ENCODE data around the gene PIM2.

- TF ChIP-seq CTCF (conservative IDR thresholded peaks at IDR 0.05; ENCODE audit: low read depth, low read length), result no peak
- no peak for TF ChIP-seq EZH2 (IDR thresholded peaks at IDR 0.05; ENCODE audit: low read length, unreplicated experiment)
- TF ChIP-seq EZH2phosphoT487 (IDR thresholded peaks at IDR 0.05; ENCODE audit: borderline replicate concordance, low read length), result no peak
Measured at GRCh38 chrX:48913605-48914366, 5.0 kb downstream of the PIM2 start.

All from PC-3 (cell line).